ENCODE results near the gene SCD5. TPM values are rescaled to one million over a fixed set of nuclear protein-coding genes. Genes with fewer than 3 reads are reported as not detected.

Gene SCD5
- total and polyA plus RNA-seq, 2 of the 4 experiments (the other 2 are of a cell fraction), result 12.4 to 13.5 TPM

GRCh38 chr4:82630079-82630478 is 168.5 kb downstream of the SCD5 start:
- no CpG with 5 or more reads among the region's 1 CpG for WGBS, 2 experiments (ENCODE audit: extremely low coverage in 2 of 2, insufficient read length in 1 of 2)
- no peak overlapping the region for H3K27ac ChIP-seq (ENCODE audit: insufficient read depth, low read length)
- H2BK120ac ChIP-seq (ENCODE audit: low read depth, low read length), result no peak overlapping the region
- no peaks in the 10 kb centered on the region; the same call in 1 of the 2 replicates for H3K4me1 ChIP-seq (ENCODE audit: control insufficient read depth, insufficient read depth, low read length)
- TF ChIP-seq MAZ (IDR thresholded peaks at IDR 0.05; ENCODE audit: borderline replicate concordance, low read depth, low read length), result no peak
- no peak overlapping the region for H2BK20ac ChIP-seq (ENCODE audit: low read depth, low read length)
- no peak overlapping the region for H3K23ac ChIP-seq (ENCODE audit: low read depth, low read length)
- no peak overlapping the region for H3K4me2 ChIP-seq (ENCODE audit: low read depth, low read length)
- H3K56ac ChIP-seq (ENCODE audit: extremely low read depth, insufficient read depth, low read length), result no peak overlapping the region
- no peak overlapping the region for H2AFZ ChIP-seq (replicated peaks; ENCODE audit: low read length, poor library complexity)
- dilution Hi-C loops (cut with HindIII; ENCODE audit: low sequenced_read_pairs, unreplicated experiment) (no loop called here), intact Hi-C loops (cut with micrococcal nuclease) (no loop called here), in situ Hi-C loops (cut with MboI; ENCODE audit: low sequenced_read_pairs) (no loop called here)
- H2BK15ac ChIP-seq (ENCODE audit: low read depth, low read length), result no peak overlapping the region
- H3K36me3 ChIP-seq (ENCODE audit: control insufficient read depth, insufficient read depth, low read length), result peaks cover 3% of the 10 kb centered on the region; the same call in 1 of the 2 replicates
- H3K14ac ChIP-seq (replicated peaks; ENCODE audit: low read depth, low read length), result no peak overlapping the region
- POLR2A ChIA-PET (ENCODE audit: unreplicated experiment), result no interaction called here
- H3K79me1 ChIP-seq (ENCODE audit: low read depth in 1 of 2, low read length in 2 of 2), result no peaks in the 10 kb centered on the region
- no peaks in the 10 kb centered on the region; the same call in 1 of the 2 replicates for H3K27me3 ChIP-seq (ENCODE audit: control insufficient read depth, insufficient read depth, low read length)
- H3K4me3 ChIP-seq (ENCODE audit: insufficient read depth, low read depth, low read length), result no peak overlapping the region
- no peak overlapping the region for H4K91ac ChIP-seq (ENCODE audit: insufficient read depth, low read depth, low read length)
- no peak overlapping the region for H4K5ac ChIP-seq (ENCODE audit: low read depth, low read length)
- no peak overlapping the region for H3K9ac ChIP-seq (ENCODE audit: low read depth, low read length)
- DNase-seq (no peak), ATAC-seq (ENCODE audit: low read depth) (no peak)
- no peaks in the 10 kb centered on the region for H4K20me1 ChIP-seq (ENCODE audit: insufficient read depth, low read length)
- H2AK9ac ChIP-seq (replicated peaks; ENCODE audit: low read depth, low read length, poor library complexity), result no peak overlapping the region
- no peak overlapping the region for H4K8ac ChIP-seq (ENCODE audit: low read depth in 2 of 2, low read length in 2 of 2)
- H3K18ac ChIP-seq (ENCODE audit: low read depth, low read length), result no peak overlapping the region
- CTCF ChIA-PET, result no interaction called here
- no peaks in the 10 kb centered on the region for H3K9me3 ChIP-seq (ENCODE audit: control insufficient read depth, insufficient read depth, low read length)
- no peak overlapping the region for H2AK5ac ChIP-seq (ENCODE audit: low read depth, low read length)
- no TSS peak for BruUV-seq (replicated peaks)
- no peak overlapping the region for H3K4ac ChIP-seq (ENCODE audit: low read depth, low read length)
- H2BK5ac ChIP-seq (ENCODE audit: low read depth, low read length, poor library complexity, severe bottlenecking), result no peak overlapping the region
- peaks cover 6% of the 10 kb centered on the region; the same call in 1 of the 2 replicates for H3K9me1 ChIP-seq (ENCODE audit: insufficient read depth, low read length)

Measured in IMR-90 (cell line).